ENCODE data around the gene NR2E3.
A peak's percentile ranks its signal among the peaks of the same experiment; 100 is the strongest.

Gene NR2E3

GRCh38 chr15:71810256-71811035 lies at the start of gene NR2E3:
NR2E3 (plus strand) TSS chr15:71810554; CDS start chr15:71810744, 190 bp downstream.
- DNase-seq (ENCODE audit: low read depth): no peak

GRCh38 chr15:71760852-71761251 lies 49.5 kb upstream of the NR2E3 start:
- no peak for DNase-seq (ENCODE audit: low read depth)

GRCh38 chr15:71761649-71762048 lies 48.7 kb upstream of the NR2E3 start:
- peak; percentile 72 for DNase-seq (ENCODE audit: low read depth)

- no peak for DNase-seq (ENCODE audit: low read depth)
These were observed 42.2 kb upstream of the NR2E3 start for GRCh38 chr15:71768184-71768583.

GRCh38 chr15:71773206-71773859 lies 37.0 kb upstream of the NR2E3 start:
- no peak for DNase-seq (ENCODE audit: low read depth)

- DNase-seq (ENCODE audit: low read depth): no peak
These were observed 34.5 kb upstream of the NR2E3 start for GRCh38 chr15:71775856-71776255.

GRCh38 chr15:71776304-71776703 lies 34.0 kb upstream of the NR2E3 start:
- DNase-seq (ENCODE audit: low read depth): no peak

- DNase-seq (ENCODE audit: low read depth): no peak
These were observed 33.0 kb upstream of the NR2E3 start for GRCh38 chr15:71777216-71777943.

GRCh38 chr15:71779073-71779797 lies 31.1 kb upstream of the NR2E3 start:
- no peak for DNase-seq (ENCODE audit: low read depth)

- peak; percentile 43 for DNase-seq (ENCODE audit: low read depth)
These were observed 30.0 kb upstream of the NR2E3 start for GRCh38 chr15:71780115-71780976.

- DNase-seq (ENCODE audit: low read depth): no peak
These were observed 29.0 kb upstream of the NR2E3 start for GRCh38 chr15:71781179-71781964.

- DNase-seq (ENCODE audit: low read depth): no peak
These were observed 28.4 kb upstream of the NR2E3 start for GRCh38 chr15:71781965-71782265.

GRCh38 chr15:71782422-71783165 lies 27.8 kb upstream of the NR2E3 start:
- DNase-seq (ENCODE audit: low read depth): no peak

GRCh38 chr15:71784719-71785118 lies 25.6 kb upstream of the NR2E3 start:
- DNase-seq (ENCODE audit: low read depth): no peak

GRCh38 chr15:71785996-71786395 lies 24.4 kb upstream of the NR2E3 start:
- DNase-seq (ENCODE audit: low read depth): no peak

- DNase-seq (ENCODE audit: low read depth): no peak
These were observed 23.7 kb upstream of the NR2E3 start for GRCh38 chr15:71786673-71787072.

GRCh38 chr15:71788646-71789579 lies 21.4 kb upstream of the NR2E3 start:
- DNase-seq (ENCODE audit: low read depth): no peak

- DNase-seq (ENCODE audit: low read depth): no peak
These were observed 20.7 kb upstream of the NR2E3 start for GRCh38 chr15:71789616-71790015.

- DNase-seq (ENCODE audit: low read depth): no peak
These were observed 20.3 kb upstream of the NR2E3 start for GRCh38 chr15:71790081-71790480.

All from stromal cell of bone marrow (primary cell).